SU-DHL-6 (cell line): ENCODE data around the gene CACNA2D1.

Experiments used
- H2AFZ ChIP-seq: fragments of 200-600 bp; sonication (generic); 2 replicates; pipeline ENCODE4 v1.6.1; 2014; ENCODE audit warnings: low read depth, mild to moderate bottlenecking, moderate library complexity, mixed read lengths, antibody characterized with exemption, low read length; ENCODE audit not compliant: severe bottlenecking
- H3F3A ChIP-seq: fragments of 200-600 bp; shearing (Covaris generic); 2 replicates; pipeline ENCODE4 v1.6.0; 2016; ENCODE audit warnings: antibody characterized with exemption, mild to moderate bottlenecking; ENCODE audit not compliant: insufficient read depth
- H3K27ac ChIP-seq: fragments of 200-600 bp; sonication (generic); 2 replicates; pipeline ENCODE4 v1.5.1; 2016; ENCODE audit warnings: low read depth, mild to moderate bottlenecking, low read length, moderate library complexity, mixed read lengths
- H3K27me3 ChIP-seq: fragments of 200-600 bp; sonication (generic), shearing (Covaris generic); 2 replicates; pipeline ENCODE4 v1.6.0; 2014; ENCODE audit warnings: mild to moderate bottlenecking, low read length
- H3K36me3 ChIP-seq: fragments of 200-600 bp; sonication (generic); 2 replicates; pipeline ENCODE4 v1.6.1; 2014; ENCODE audit warnings: mild to moderate bottlenecking, low read length, mixed read lengths
- H3K4me2 ChIP-seq: fragments of 300-600, 200-600 bp; shearing (Covaris generic), sonication (generic); 2 replicates; pipeline ENCODE4 v1.6.0; 2014; ENCODE audit warnings: low read length, low read depth, mild to moderate bottlenecking; ENCODE audit not compliant: poor library complexity, severe bottlenecking
- H3K4me3 ChIP-seq: fragments of 200-600 bp; sonication (generic); 2 replicates; pipeline ENCODE4 v1.5.1; 2014; ENCODE audit warnings: antibody characterized with exemption, low read length, mild to moderate bottlenecking, mixed read lengths; ENCODE audit not compliant: insufficient read depth, poor library complexity, severe bottlenecking
- H3K79me2 ChIP-seq: fragments of 200-600 bp; sonication (generic); 2 replicates; pipeline ENCODE4 v1.6.1; 2014; ENCODE audit warnings: mild to moderate bottlenecking, low read length, moderate library complexity; ENCODE audit not compliant: insufficient read depth
- H3K9ac ChIP-seq: fragments of 200-600 bp; sonication (generic); 2 replicates; pipeline ENCODE4 v1.7.0; 2014; ENCODE audit warnings: mild to moderate bottlenecking, low read length
- H3K9me2 ChIP-seq: fragments of 200-600 bp; sonication (generic); replicated peaks from 2 replicates; pipeline ENCODE4 v1.6.1; 2014; ENCODE audit warnings: low read length; ENCODE audit not compliant: insufficient read depth
- H3K9me3 ChIP-seq: fragments of 200-600 bp; sonication (generic); 2 replicates; pipeline ENCODE4 v1.6.1; 2014; ENCODE audit warnings: low read length, mixed read lengths; ENCODE audit not compliant: insufficient read depth
- H4K20me1 ChIP-seq: fragments of 200-600 bp; sonication (generic); 2 replicates; pipeline ENCODE4 v1.6.1; 2014; ENCODE audit warnings: low read depth, mild to moderate bottlenecking, antibody characterized with exemption, low read length, moderate library complexity, mixed read lengths
- CTCF ChIP-seq: fragments of 200-600 bp; sonication (generic); IDR thresholded peaks from one replicate; pipeline ENCODE4 v1.5.1; 2017; ENCODE audit warnings: antibody characterized with exemption, mild to moderate bottlenecking, low read length, moderate library complexity; ENCODE audit not compliant: insufficient read depth, poor library complexity, severe bottlenecking
- EZH2phosphoT487 ChIP-seq: fragments of 200-600 bp; sonication (generic), shearing (Covaris generic); conservative IDR thresholded peaks from 2 replicates; pipeline ENCODE4 v1.6.1; 2018; ENCODE audit warnings: mild to moderate bottlenecking, antibody characterized with exemption, low read length, moderate library complexity, mixed read lengths

CACNA2D1 gene

GRCh38 chr7:82442492-82443035 lies 1.0 kb downstream of the CACNA2D1 start:
- Histone ChIP-seq H3K79me2 (no peaks in the 10 kb centered on the region), H3K9me3 (no peaks in the 10 kb centered on the region), H3K4me2 (no peak overlapping the region), H3F3A (no peaks in the 10 kb centered on the region), H2AFZ (no peak overlapping the region), H3K27ac (no peak overlapping the region), H3K9ac (no peak overlapping the region), H4K20me1 (peaks cover 7% of the 10 kb centered on the region; the same call in 1 of the 2 replicates), H3K27me3 (0 out of 2 replicates have a peak, but pooled peaks cover 3% of the 10 kb centered on the region), H3K9me2 (no peaks in the 10 kb centered on the region), H3K36me3 (peaks cover 3% of the 10 kb centered on the region; the same call in 1 of the 2 replicates), H3K4me3 (no peak overlapping the region)
- TF ChIP-seq EZH2phosphoT487 (no peak), CTCF (no peak)

GRCh38 chr7:82441669-82442478 lies 1.7 kb downstream of the CACNA2D1 start:
- TF ChIP-seq CTCF (no peak), EZH2phosphoT487 (no peak)
- H3K4me3 ChIP-seq: no peak overlapping the region
- H3K9ac ChIP-seq: no peak overlapping the region
- H3K27ac ChIP-seq: no peak overlapping the region
- H3K4me2 ChIP-seq: no peak overlapping the region
- H3K27me3 ChIP-seq: 0 out of 2 replicates have a peak, but pooled peaks cover 3% of the 10 kb centered on the region
- peaks cover 3% of the 10 kb centered on the region; the same call in 1 of the 2 replicates for H3K36me3 ChIP-seq
- H3K79me2 ChIP-seq: no peaks in the 10 kb centered on the region
- no peaks in the 10 kb centered on the region for H3F3A ChIP-seq
- peaks cover 7% of the 10 kb centered on the region; the same call in 1 of the 2 replicates for H4K20me1 ChIP-seq
- no peaks in the 10 kb centered on the region for H3K9me3 ChIP-seq
- H2AFZ ChIP-seq: no peak overlapping the region
- no peaks in the 10 kb centered on the region for H3K9me2 ChIP-seq

- Histone ChIP-seq H2AFZ (no peak overlapping the region), H3K9me2 (no peaks in the 10 kb centered on the region; the same call in 1 of the 2 replicates), H3K9me3 (no peaks in the 10 kb centered on the region), H3K27ac (no peak overlapping the region), H4K20me1 (peaks cover 7% of the 10 kb centered on the region; the same call in 1 of the 2 replicates), H3K9ac (no peak overlapping the region), H3K4me3 (no peak overlapping the region), H3K36me3 (peaks cover 3% of the 10 kb centered on the region; the same call in 1 of the 2 replicates), H3F3A (no peaks in the 10 kb centered on the region), H3K27me3 (0 out of 2 replicates have a peak, but pooled peaks cover 3% of the 10 kb centered on the region), H3K79me2 (no peaks in the 10 kb centered on the region), H3K4me2 (no peak overlapping the region)
- TF ChIP-seq CTCF (no peak), EZH2phosphoT487 (no peak)
Observed at GRCh38 chr7:82438521-82438920, 5.1 kb downstream of the CACNA2D1 start.
